IPS DF 4.7 (cell line): ENCODE results near the gene HACE1.
"Not testable (repeated sequence)": the region's sequence is repeated elsewhere in the genome, so short reads cannot be mapped to it uniquely, and the experiment has no call there.

ENCODE experiments used
- DNase-seq: peaks from one replicate; pipeline ENCODE4 v3.0.0-alpha.2; 2013; ENCODE audit warnings: low spot score; ENCODE audit errors: extremely low read depth

The HACE1 gene

GRCh38 chr6:104859225-104860146 lies at the start of gene HACE1:
HACE1 (minus strand) TSS chr6:104859919; CDS start chr6:104859642, 277 bp downstream.
- peak; percentile 58 for DNase-seq

GRCh38 chr6:104908888-104909525 lies 49.3 kb upstream of the HACE1 start:
- no peak for DNase-seq

GRCh38 chr6:104908031-104908887 lies 48.5 kb upstream of the HACE1 start:
- DNase-seq: no peak

- DNase-seq: not testable (repeated sequence)
Observed at GRCh38 chr6:104898893-104899292, 39.2 kb upstream of the HACE1 start.

- no peak for DNase-seq
Observed at GRCh38 chr6:104896914-104897313, 37.2 kb upstream of the HACE1 start.

- no peak for DNase-seq
Observed at GRCh38 chr6:104888066-104888465, 28.3 kb upstream of the HACE1 start.

- no peak for DNase-seq
Observed at GRCh38 chr6:104887350-104887749, 27.6 kb upstream of the HACE1 start.

- no peak for DNase-seq
Observed at GRCh38 chr6:104885518-104886043, 25.9 kb upstream of the HACE1 start.

GRCh38 chr6:104884867-104885517 lies 25.3 kb upstream of the HACE1 start:
- no peak for DNase-seq

GRCh38 chr6:104881964-104882668 lies 22.4 kb upstream of the HACE1 start:
- DNase-seq: no peak

GRCh38 chr6:104862456-104862855 lies 2.7 kb upstream of the HACE1 start:
- DNase-seq: no peak

GRCh38 chr6:104860221-104860620 lies 502 bp upstream of the HACE1 start:
- DNase-seq: no peak

GRCh38 chr6:104858642-104859041 lies 1.1 kb downstream of the HACE1 start:
- DNase-seq: no peak

GRCh38 chr6:104855507-104855906 lies 4.2 kb downstream of the HACE1 start:
- no peak for DNase-seq

- not testable (repeated sequence) for DNase-seq
Observed at GRCh38 chr6:104847721-104848120, 12.0 kb downstream of the HACE1 start.

- DNase-seq: no peak
Observed at GRCh38 chr6:104843229-104843628, 16.5 kb downstream of the HACE1 start.

GRCh38 chr6:104837158-104837557 lies 22.6 kb downstream of the HACE1 start:
- DNase-seq: no peak

- DNase-seq: not testable (repeated sequence)
Observed at GRCh38 chr6:104836479-104837020, 23.2 kb downstream of the HACE1 start.

- no peak for DNase-seq
Observed at GRCh38 chr6:104835782-104836181, 23.9 kb downstream of the HACE1 start.
